B cell (primary cell): Measurements from ENCODE around the gene ZNF598. TPM values are rescaled to one million over a fixed set of nuclear protein-coding genes. Genes with fewer than 3 reads are reported as not detected.

Experiments used
- ATAC-seq: fragments of 200-7000 bp; cut with Tn5 transposase; one replicate; pipeline ENCODE4 v1.10.0; 2021; ENCODE audit warnings: low read depth, mild to moderate bottlenecking, moderate number of reproducible peaks, moderate library complexity
- CTCF ChIA-PET: fragments of 350-600 bp; sonication (Branson Sonifier 250); formaldehyde crosslinking; loops from one replicate; lab custom pipeline; 2021; ENCODE audit warnings: antibody characterized with exemption, inconsistent platforms; lab: Charles Lee
- POLR2A ChIA-PET: fragments of 350-600 bp; sonication (Branson Sonifier 250); formaldehyde crosslinking; loops from one replicate; lab custom pipeline; 2021; ENCODE audit warnings: antibody characterized with exemption; lab: Charles Lee
- DNase-seq: peaks from one replicate; pipeline ENCODE4 v3.0.0; 2013
- H2AFZ ChIP-seq: 2 replicates; pipeline ENCODE4 v1.6.1; 2012; ENCODE audit warnings: mild to moderate bottlenecking, low read depth, low read length; ENCODE audit not compliant: insufficient read depth, poor library complexity, severe bottlenecking
- H3K27ac ChIP-seq, 2 donors: 1 replicate in 1 of 2; 2 replicates in 1 of 2; pipeline ENCODE4 v1.5.1; 2012 to 2013; ENCODE audit warnings: low read length in 2 of 2, mild to moderate bottlenecking in 2 of 2, moderate library complexity in 1 of 2
- H3K27me3 ChIP-seq, 4 experiments: fragments of 200-600 bp in 1 of 4; sonication (generic) in 1 of 4; replicated peaks in 1 of 4; 1 replicate in 2 of 4; 2 replicates in 2 of 4; pipeline versions ENCODE4 v1.6.1 to v1.7.0; 2013 to 2016; ENCODE audit warnings: low read length in 3 of 4, mild to moderate bottlenecking in 2 of 4, mixed read lengths in 1 of 4, moderate library complexity in 1 of 4; ENCODE audit not compliant: insufficient read depth in 4 of 4, control insufficient read depth in 3 of 4; ENCODE audit errors: control extremely low read depth in 1 of 4
- H3K36me3 ChIP-seq, 2 experiments: replicated peaks in 1 of 2; 1 replicate in 1 of 2; 2 replicates in 1 of 2; pipeline versions ENCODE4 v1.6.1 to v1.7.1; 2013; ENCODE audit warnings: low read length in 1 of 2; ENCODE audit not compliant: insufficient read depth in 2 of 2, control insufficient read depth in 1 of 2; ENCODE audit errors: control extremely low read depth in 1 of 2, extremely low read depth in 1 of 2
- H3K4me1 ChIP-seq, 2 donors: fragments of 200-600 bp in 1 of 2; sonication (generic) in 1 of 2; 1 replicate in 1 of 2; 2 replicates in 1 of 2; pipeline versions ENCODE4 v1.5.1 to v1.6.1; 2013 to 2017; ENCODE audit warnings: low read length in 2 of 2; ENCODE audit not compliant: control insufficient read depth in 2 of 2, insufficient read depth in 2 of 2
- H3K4me2 ChIP-seq: replicated peaks from 2 replicates; pipeline ENCODE3; 2012; ENCODE audit warnings: mild to moderate bottlenecking, low read depth, low read length; ENCODE audit not compliant: poor library complexity, severe bottlenecking
- H3K4me3 ChIP-seq, 5 experiments: fragments of 200-600 bp in 1 of 5; sonication (generic) in 1 of 5; 1 replicate in 3 of 5; 2 replicates in 2 of 5; pipeline versions ENCODE4 v1.5.1 to v1.7.0; 2011 to 2016; ENCODE audit warnings: low read length in 4 of 5, mild to moderate bottlenecking in 4 of 5, low read depth in 2 of 5, control low read depth in 1 of 5, moderate library complexity in 1 of 5; ENCODE audit not compliant: insufficient read depth in 1 of 5; ENCODE audit errors: control extremely low read depth in 1 of 5, extremely low read depth in 1 of 5
- H3K79me2 ChIP-seq: fragments of 200-600 bp; sonication (generic); one replicate; pipeline ENCODE4 v1.6.0; 2016; ENCODE audit warnings: low read length; ENCODE audit not compliant: control insufficient read depth, insufficient read depth
- H3K9ac ChIP-seq: fragments of 200-600 bp; sonication (generic); 2 replicates; pipeline ENCODE4 v1.6.1; 2017; ENCODE audit warnings: mild to moderate bottlenecking, low read length, moderate library complexity
- H3K9me3 ChIP-seq, 3 donors: one replicate each; pipeline versions ENCODE4 v1.6.1 to v1.7.1; 2013; ENCODE audit warnings: low read length in 2 of 3; ENCODE audit not compliant: control insufficient read depth in 2 of 3, insufficient read depth in 1 of 3; ENCODE audit errors: control extremely low read depth in 1 of 3
- H4K20me1 ChIP-seq: 2 replicates; pipeline ENCODE4 v1.6.0; 2012; ENCODE audit warnings: mild to moderate bottlenecking, low read length; ENCODE audit not compliant: insufficient read depth, control insufficient read depth, poor library complexity, severe bottlenecking
- H3K27ac Mint-ChIP-seq: one replicate; pipeline ENCODE4 v1.8.0; 2021; ENCODE audit warnings: mixed read lengths
- H3K27me3 Mint-ChIP-seq: one replicate; pipeline ENCODE4 v1.8.0; 2021; ENCODE audit warnings: mixed read lengths
- H3K4me1 Mint-ChIP-seq: one replicate; pipeline ENCODE4 v1.8.0; 2021; ENCODE audit warnings: mixed read lengths
- H3K4me3 Mint-ChIP-seq: one replicate; pipeline ENCODE4 v1.8.0; 2021; ENCODE audit warnings: mixed read lengths
- H3K9me3 Mint-ChIP-seq: one replicate; pipeline ENCODE4 v1.8.0; 2022; ENCODE audit warnings: mixed read lengths; ENCODE audit not compliant: insufficient read depth
- CTCF ChIP-seq: fragments of 200-600 bp; IDR thresholded peaks from one replicate; pipeline ENCODE4 v1.8.0; 2022; ENCODE audit warnings: antibody characterized with exemption, mild to moderate bottlenecking
- EZH2 ChIP-seq: IDR thresholded peaks from 2 replicates; pipeline ENCODE4 v1.6.1; 2012; ENCODE audit warnings: borderline replicate concordance, low read depth, mild to moderate bottlenecking, moderate library complexity, low read length; ENCODE audit not compliant: insufficient read depth, poor library complexity, severe bottlenecking
- WGBS: methylation state at CpG from one replicate; pipeline ENCODE4 v1.1.5; 2013; ENCODE audit warnings: missing lambda C conversion rate; ENCODE audit not compliant: insufficient coverage; 5-methylcytosine and 5-hydroxymethylcytosine counted together
- intact Hi-C: fragments of 100-400 bp; cut with micrococcal nuclease; formaldehyde crosslinking; loops from one replicate; pipeline ENCODE4 v1.10.0; 2022
- polyA plus RNA-seq: library from polyadenylated mRNA; depleted of rRNA; stranded (reverse); fragments of >200 nt; gene quantifications from 2 replicates; pipeline ENCODE4 v1.2.3, GENCODE V29; 2012
- total RNA-seq, 2 donors: library from RNA; stranded (reverse); fragments of 120-200 nt in 1 of 2; gene quantifications; 1 replicate in 1 of 2; 2 replicates in 1 of 2; pipeline versions ENCODE4 v1.2.3 to v1.2.4, GENCODE V29; 2013 to 2022

The ZNF598 gene
- total and polyA plus RNA-seq, 2 donors (not counting 1 experiment from before 2014, with no cell fraction given), result 49.5 to 61.5 TPM

- H3K4me3 ChIP-seq, result no peak overlapping the region
- H3K27me3 ChIP-seq, result no peaks in the 10 kb centered on the region
- H3K79me2 ChIP-seq, result peaks cover 32% of the 10 kb centered on the region
- 83% methylated on average over 22 of the region's 22 CpGs for WGBS
- H3K27ac ChIP-seq, result no peak overlapping the region
- DNase-seq (no peak), ATAC-seq (no peak)
- no peaks in the 10 kb centered on the region for H4K20me1 ChIP-seq
- TF ChIP-seq CTCF (no peak), EZH2 (no peak)
- peak overlapping the region; percentile 41 for H3K4me2 ChIP-seq
- H2AFZ ChIP-seq, result no peak overlapping the region
- no peaks in the 10 kb centered on the region for H3K36me3 ChIP-seq
- H3K9me3 ChIP-seq, result no peaks in the 10 kb centered on the region
- intact Hi-C loops, result no loop called here
- H3K9ac ChIP-seq, result no peak overlapping the region
- ChIA-PET CTCF (no interaction called here), POLR2A (no interaction called here)
- H3K4me1 ChIP-seq, result peaks cover 17 to 35% of the 10 kb centered on the region in 2 donors
- H3K9me3 Mint-ChIP-seq, result no peaks in the 10 kb centered on the region
- H3K4me3 Mint-ChIP-seq, result no peak overlapping the region
- no peak overlapping the region for H3K27ac Mint-ChIP-seq
- no peaks in the 10 kb centered on the region for H3K27me3 Mint-ChIP-seq
- peaks cover 20% of the 10 kb centered on the region for H3K4me1 Mint-ChIP-seq
Measured at GRCh38 chr16:2044541-2044940, 34.9 kb upstream of the ZNF598 start.

GRCh38 chr16:2043667-2044451 is 34.2 kb upstream of the ZNF598 start:
- no peak overlapping the region for H3K9ac ChIP-seq
- Mint-ChIP-seq H3K4me3 (no peak overlapping the region), H3K9me3 (no peaks in the 10 kb centered on the region), H3K27ac (no peak overlapping the region), H3K27me3 (no peaks in the 10 kb centered on the region), H3K4me1 (peaks cover 20% of the 10 kb centered on the region)
- no peaks in the 10 kb centered on the region for H4K20me1 ChIP-seq
- WGBS, result 59% methylated on average over 22 of the region's 26 CpGs
- no peaks in the 10 kb centered on the region for H3K36me3 ChIP-seq
- ChIA-PET POLR2A (no interaction called here), CTCF (interaction anchor here (0.6 kb wide), 1 partner anchor 97 kb away, joined by 3 read pairs; no protein-coding TSS in a partner anchor)
- H3K27ac ChIP-seq, result no peak overlapping the region
- H3K79me2 ChIP-seq, result peaks cover 25% of the 10 kb centered on the region
- TF ChIP-seq EZH2 (no peak), CTCF (no peak)
- ATAC-seq, result no peak
- DNase-seq, result no peak
- H3K27me3 ChIP-seq, result no peaks in the 10 kb centered on the region
- intact Hi-C loops, result no loop called here
- peak overlapping the region; percentile 41 for H3K4me2 ChIP-seq
- no peak overlapping the region for H2AFZ ChIP-seq
- peaks cover 15 to 35% of the 10 kb centered on the region in 2 donors for H3K4me1 ChIP-seq
- H3K4me3 ChIP-seq, result no peak overlapping the region
- no peaks in the 10 kb centered on the region for H3K9me3 ChIP-seq
